ENCODE measurements around the gene TMCO5A.

TMCO5A gene

GRCh38 chr15:37973856-37974255 lies 39.4 kb downstream of the TMCO5A start:
- no peak for DNase-seq (ENCODE audit: low read depth)

- DNase-seq (ENCODE audit: low read depth), result no peak
Measured at GRCh38 chr15:37978231-37978630, 43.8 kb downstream of the TMCO5A start.

- no peak for DNase-seq (ENCODE audit: low read depth)
Measured at GRCh38 chr15:37979671-37980409, 45.4 kb downstream of the TMCO5A start.

- DNase-seq (ENCODE audit: low read depth), result no peak
Measured at GRCh38 chr15:37981201-37981600, 46.8 kb downstream of the TMCO5A start.

GRCh38 chr15:37981775-37982174 lies 47.3 kb downstream of the TMCO5A start:
- no peak for DNase-seq (ENCODE audit: low read depth)

GRCh38 chr15:37984368-37984767 lies 49.9 kb downstream of the TMCO5A start:
- DNase-seq (ENCODE audit: low read depth), result no peak

- no peak for DNase-seq (ENCODE audit: low read depth)
Measured at GRCh38 chr15:37995461-37996347, 61.3 kb downstream of the TMCO5A start.

Measured in stimulated activated CD8-positive, alpha-beta memory T cell treated with anti-CD3 and anti-CD28 coated beads, Interleukin-4, amount 100 ng/mL, for 24 hours (primary cell).